HCT116 (cell line): ENCODE results near the gene URI1. TPM values are rescaled to one million over a fixed set of nuclear protein-coding genes. Genes with fewer than 3 reads are reported as not detected.

Experiments
- ATAC-seq: fragments of 200-7000 bp; cut with Tn5 transposase; 2 replicates; pipeline ENCODE4 v1.9.1; 2020; ENCODE audit warnings: mild to moderate bottlenecking, moderate library complexity
- BruUV-seq: library from RNA; stranded (reverse); fragments of 400-500 nt; replicated peaks from 2 replicates; lab custom pipeline; 2021; lab: Mats Ljungman, UMichigan
- CTCF ChIA-PET: fragments of 300-600 bp; sonication (Branson Sonifier 250); formaldehyde crosslinking; loops from one replicate; lab custom pipeline; 2021; ENCODE audit warnings: antibody characterized with exemption; lab: Charles Lee
- POLR2A ChIA-PET: fragments of 300-600, 350-600 bp; sonication (Branson Sonifier 250); formaldehyde crosslinking; loops from one replicate; lab custom pipeline; 2021; ENCODE audit warnings: antibody characterized with exemption; lab: Charles Lee
- RAD21 ChIA-PET, 2 experiments: fragments of 300-600 bp; sonication (Branson Sonifier 250); formaldehyde crosslinking; loops; one replicate each; lab custom pipeline; 2023; ENCODE audit warnings: low total read pairs in 2 of 2; ENCODE audit not compliant: uncharacterized antibody in 2 of 2, unreplicated experiment in 2 of 2, low non-redundant PET in 1 of 2; lab: Charles Lee
- DNase-seq: peaks from one replicate; pipeline ENCODE4 v3.0.0-alpha.2; 2010; ENCODE audit warnings: low read depth, low spot score
- H2AFZ ChIP-seq: fragments of 200-600 bp; shearing (Covaris generic), sonication (generic); 2 replicates; pipeline ENCODE4 v1.6.1; 2017; ENCODE audit warnings: low read depth, mixed run types, mixed read lengths, antibody characterized with exemption, low read length; ENCODE audit not compliant: poor library complexity, severe bottlenecking
- H3K27ac ChIP-seq: 2 replicates; pipeline ENCODE4 v1.5.1; 2012; ENCODE audit warnings: low read depth, low read length
- H3K27me3 ChIP-seq: fragments of 200-600 bp; sonication (generic); 2 replicates; pipeline ENCODE4 v1.6.1; 2016; ENCODE audit warnings: mixed run types, low read length, mixed read lengths; ENCODE audit not compliant: insufficient read depth
- H3K36me3 ChIP-seq, 2 experiments: fragments of 200-500 bp in 1 of 2; fragments of 200-600 bp in 1 of 2; sonication (Bioruptor generic) in 1 of 2; sonication (generic) in 1 of 2; 2 replicates each; pipeline versions ENCODE4 v1.5.1 to v1.6.1; 2014 to 2016; ENCODE audit warnings: low read length in 2 of 2, inconsistent platforms in 1 of 2, mixed read lengths in 1 of 2, mixed run types in 1 of 2; ENCODE audit not compliant: insufficient read depth in 2 of 2, control insufficient read depth in 1 of 2
- H3K4me1 ChIP-seq, 2 experiments: fragments of 200-600 bp in 1 of 2; sonication (generic) in 1 of 2; 2 replicates each; pipeline versions ENCODE4 v1.5.1 to v1.6.1; 2012 to 2017; ENCODE audit warnings: low read length in 2 of 2, inconsistent platforms in 1 of 2, mild to moderate bottlenecking in 1 of 2, mixed read lengths in 1 of 2, mixed run types in 1 of 2, moderate library complexity in 1 of 2; ENCODE audit not compliant: insufficient read depth in 2 of 2, control insufficient read depth in 1 of 2
- H3K4me2 ChIP-seq: fragments of 200-600 bp; sonication (generic); 2 replicates; pipeline ENCODE4 v1.6.1; 2017; ENCODE audit warnings: mixed run types, low read length, mixed read lengths
- H3K4me3 ChIP-seq, 2 experiments: fragments of 200-600 bp in 1 of 2; sonication (generic) in 1 of 2; replicated peaks in 1 of 2; 2 replicates each; pipeline ENCODE4 v1.5.1; 2011 to 2016; ENCODE audit warnings: low read length in 2 of 2, control low read depth in 1 of 2, low read depth in 1 of 2, mild to moderate bottlenecking in 1 of 2, mixed read lengths in 1 of 2, mixed run types in 1 of 2
- H3K79me2 ChIP-seq: fragments of 200-600 bp; sonication (generic); 2 replicates; pipeline ENCODE4 v1.6.1; 2017; ENCODE audit warnings: mild to moderate bottlenecking, mixed run types, low read length, moderate library complexity, mixed read lengths; ENCODE audit not compliant: insufficient read depth
- H3K9ac ChIP-seq: fragments of 200-600 bp; sonication (generic); 2 replicates; pipeline ENCODE4 v1.6.1; 2016; ENCODE audit warnings: low read length, mixed read lengths
- H3K9me2 ChIP-seq: fragments of 200-600 bp; sonication (generic), shearing (Covaris generic); 2 replicates; pipeline ENCODE4 v1.6.1; 2017; ENCODE audit warnings: mixed run types, mild to moderate bottlenecking, moderate library complexity; ENCODE audit not compliant: insufficient read depth
- H3K9me3 ChIP-seq, 2 experiments: fragments of 200-500 bp in 1 of 2; fragments of 200-600 bp in 1 of 2; sonication (Bioruptor generic) in 1 of 2; sonication (generic) in 1 of 2; 2 replicates each; pipeline ENCODE4 v1.6.1; 2014 to 2017; ENCODE audit warnings: low read length in 2 of 2, mixed read lengths in 2 of 2, inconsistent platforms in 1 of 2, low read depth in 1 of 2, mild to moderate bottlenecking in 1 of 2, mixed run types in 1 of 2, moderate library complexity in 1 of 2; ENCODE audit not compliant: control insufficient read depth in 1 of 2, insufficient read depth in 1 of 2
- H4K20me1 ChIP-seq: fragments of 200-600 bp; sonication (generic), shearing (Covaris generic); 2 replicates; pipeline ENCODE4 v1.6.1; 2017; ENCODE audit warnings: mixed run types, mild to moderate bottlenecking, moderate library complexity; ENCODE audit not compliant: insufficient read depth
- CBX3 ChIP-seq: IDR thresholded peaks from 2 replicates; pipeline ENCODE4 v1.6.1; 2012; ENCODE audit warnings: low read depth
- CEBPB ChIP-seq: IDR thresholded peaks from 2 replicates; pipeline ENCODE4 v1.6.1; 2012; ENCODE audit warnings: low read depth
- EGR1 ChIP-seq: IDR thresholded peaks from 2 replicates; pipeline ENCODE4 v1.6.1; 2012; ENCODE audit warnings: low read depth
- JUND ChIP-seq: IDR thresholded peaks from 2 replicates; pipeline ENCODE4 v1.6.1; 2012
- POLR2A ChIP-seq: IDR thresholded peaks from 2 replicates; pipeline ENCODE4 v1.7.0; 2011; ENCODE audit warnings: borderline replicate concordance; ENCODE audit not compliant: insufficient read depth, insufficient read length; ENCODE audit errors: extremely low read depth
- POLR2AphosphoS5 ChIP-seq: IDR thresholded peaks from 2 replicates; pipeline ENCODE4 v1.6.1; 2011; ENCODE audit warnings: mild to moderate bottlenecking, low read depth, low read length, moderate library complexity
- RAD21 ChIP-seq: IDR thresholded peaks from 2 replicates; pipeline ENCODE4 v1.6.1; 2012; ENCODE audit warnings: low read depth, mild to moderate bottlenecking
- ZNF274 ChIP-seq: fragments of 200-500 bp; sonication (Bioruptor generic); IDR thresholded peaks from 2 replicates; pipeline ENCODE4 v1.6.1; 2014; ENCODE audit warnings: mild to moderate bottlenecking, low read depth, low read length, inconsistent platforms
- intact Hi-C: fragments of 100-400 bp; cut with micrococcal nuclease; formaldehyde crosslinking; loops from 2 replicates; pipeline ENCODE4 v1.10.0; 2022
- total RNA-seq: library from RNA; stranded (reverse); gene quantifications from one replicate; pipeline ENCODE4 v1.2.1, GENCODE V29; 2021; ENCODE audit not compliant: unreplicated experiment
- TF ChIP-seq, protein P1 (sequence below): IDR thresholded peaks from 2 replicates; pipeline ENCODE4 v1.6.1; 2012; ENCODE audit warnings: low read depth
- TF ChIP-seq, protein P2 (sequence below): IDR thresholded peaks from 2 replicates; pipeline ENCODE4 v1.6.1; 2011; ENCODE audit warnings: mild to moderate bottlenecking, low read length, moderate library complexity; ENCODE audit not compliant: insufficient replicate concordance; ENCODE audit errors: extremely low read depth

Gene URI1
- total RNA-seq, 1 experiment from 2014 or later, result 51.4 TPM

DNA sequence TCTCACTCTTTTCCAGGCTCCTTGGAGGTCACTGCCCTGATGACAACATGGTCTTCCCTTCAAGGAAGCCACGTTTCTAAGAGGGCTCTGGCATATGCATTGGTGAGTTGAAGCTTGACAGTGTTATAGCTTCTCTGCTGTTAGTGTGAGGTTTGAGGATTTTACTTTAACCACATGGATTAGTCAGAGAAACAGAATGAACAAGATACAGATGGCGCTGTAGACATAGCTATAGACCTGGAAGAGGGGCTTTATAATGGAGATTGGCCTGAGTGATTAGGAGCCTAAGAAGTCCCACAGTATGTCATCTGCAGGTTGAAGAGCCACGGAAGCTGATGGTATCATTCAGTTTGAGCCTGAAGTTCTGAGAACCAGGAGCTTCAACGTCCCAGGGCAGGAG is 18.4 kb upstream of the URI1 start:
- Histone ChIP-seq H3K9me3 (no peaks in the 10 kb centered on the region), H3K4me2 (no peak overlapping the region), H3K9me2 (no peaks in the 10 kb centered on the region), H3K36me3 (no peaks in the 10 kb centered on the region), H3K27me3 (no peaks in the 10 kb centered on the region), H3K4me3 (no peak overlapping the region), H3K4me1 (no peaks in the 10 kb centered on the region), H3K79me2 (no peaks in the 10 kb centered on the region), H3K9ac (no peak overlapping the region)
- intact Hi-C loops, result no loop called here
- POLR2A ChIA-PET, result no interaction called here
- CTCF ChIA-PET, result no interaction called here
- BruUV-seq, result no TSS peak
- DNase-seq, result no peak
- no peak for TF ChIP-seq EGR1
- no peak for TF ChIP-seq CBX3
- TF ChIP-seq POLR2AphosphoS5, result no peak
- no peak for TF ChIP-seq ZNF274
- no peak for TF ChIP-seq JUND
- no peak for TF ChIP-seq POLR2A
- no peak for TF ChIP-seq RAD21
- TF ChIP-seq, protein P1, sequence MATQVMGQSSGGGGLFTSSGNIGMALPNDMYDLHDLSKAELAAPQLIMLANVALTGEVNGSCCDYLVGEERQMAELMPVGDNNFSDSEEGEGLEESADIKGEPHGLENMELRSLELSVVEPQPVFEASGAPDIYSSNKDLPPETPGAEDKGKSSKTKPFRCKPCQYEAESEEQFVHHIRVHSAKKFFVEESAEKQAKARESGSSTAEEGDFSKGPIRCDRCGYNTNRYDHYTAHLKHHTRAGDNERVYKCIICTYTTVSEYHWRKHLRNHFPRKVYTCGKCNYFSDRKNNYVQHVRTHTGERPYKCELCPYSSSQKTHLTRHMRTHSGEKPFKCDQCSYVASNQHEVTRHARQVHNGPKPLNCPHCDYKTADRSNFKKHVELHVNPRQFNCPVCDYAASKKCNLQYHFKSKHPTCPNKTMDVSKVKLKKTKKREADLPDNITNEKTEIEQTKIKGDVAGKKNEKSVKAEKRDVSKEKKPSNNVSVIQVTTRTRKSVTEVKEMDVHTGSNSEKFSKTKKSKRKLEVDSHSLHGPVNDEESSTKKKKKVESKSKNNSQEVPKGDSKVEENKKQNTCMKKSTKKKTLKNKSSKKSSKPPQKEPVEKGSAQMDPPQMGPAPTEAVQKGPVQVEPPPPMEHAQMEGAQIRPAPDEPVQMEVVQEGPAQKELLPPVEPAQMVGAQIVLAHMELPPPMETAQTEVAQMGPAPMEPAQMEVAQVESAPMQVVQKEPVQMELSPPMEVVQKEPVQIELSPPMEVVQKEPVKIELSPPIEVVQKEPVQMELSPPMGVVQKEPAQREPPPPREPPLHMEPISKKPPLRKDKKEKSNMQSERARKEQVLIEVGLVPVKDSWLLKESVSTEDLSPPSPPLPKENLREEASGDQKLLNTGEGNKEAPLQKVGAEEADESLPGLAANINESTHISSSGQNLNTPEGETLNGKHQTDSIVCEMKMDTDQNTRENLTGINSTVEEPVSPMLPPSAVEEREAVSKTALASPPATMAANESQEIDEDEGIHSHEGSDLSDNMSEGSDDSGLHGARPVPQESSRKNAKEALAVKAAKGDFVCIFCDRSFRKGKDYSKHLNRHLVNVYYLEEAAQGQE, result no peak
- TF ChIP-seq CEBPB, result no peak
- TF ChIP-seq, protein P2, sequence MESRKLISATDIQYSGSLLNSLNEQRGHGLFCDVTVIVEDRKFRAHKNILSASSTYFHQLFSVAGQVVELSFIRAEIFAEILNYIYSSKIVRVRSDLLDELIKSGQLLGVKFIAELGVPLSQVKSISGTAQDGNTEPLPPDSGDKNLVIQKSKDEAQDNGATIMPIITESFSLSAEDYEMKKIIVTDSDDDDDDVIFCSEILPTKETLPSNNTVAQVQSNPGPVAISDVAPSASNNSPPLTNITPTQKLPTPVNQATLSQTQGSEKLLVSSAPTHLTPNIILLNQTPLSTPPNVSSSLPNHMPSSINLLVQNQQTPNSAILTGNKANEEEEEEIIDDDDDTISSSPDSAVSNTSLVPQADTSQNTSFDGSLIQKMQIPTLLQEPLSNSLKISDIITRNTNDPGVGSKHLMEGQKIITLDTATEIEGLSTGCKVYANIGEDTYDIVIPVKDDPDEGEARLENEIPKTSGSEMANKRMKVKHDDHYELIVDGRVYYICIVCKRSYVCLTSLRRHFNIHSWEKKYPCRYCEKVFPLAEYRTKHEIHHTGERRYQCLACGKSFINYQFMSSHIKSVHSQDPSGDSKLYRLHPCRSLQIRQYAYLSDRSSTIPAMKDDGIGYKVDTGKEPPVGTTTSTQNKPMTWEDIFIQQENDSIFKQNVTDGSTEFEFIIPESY, result no peak
- TF ChIP-seq, all 23 proteins: peak for 0
- H2AFZ ChIP-seq, result no peak overlapping the region
- H3K27ac ChIP-seq, result no peak overlapping the region
- RAD21 ChIA-PET, result no interaction called here
- no peak for ATAC-seq
- no peaks in the 10 kb centered on the region for H4K20me1 ChIP-seq
